ENCODE results near the gene PCDH18.

Gene PCDH18, protein sequence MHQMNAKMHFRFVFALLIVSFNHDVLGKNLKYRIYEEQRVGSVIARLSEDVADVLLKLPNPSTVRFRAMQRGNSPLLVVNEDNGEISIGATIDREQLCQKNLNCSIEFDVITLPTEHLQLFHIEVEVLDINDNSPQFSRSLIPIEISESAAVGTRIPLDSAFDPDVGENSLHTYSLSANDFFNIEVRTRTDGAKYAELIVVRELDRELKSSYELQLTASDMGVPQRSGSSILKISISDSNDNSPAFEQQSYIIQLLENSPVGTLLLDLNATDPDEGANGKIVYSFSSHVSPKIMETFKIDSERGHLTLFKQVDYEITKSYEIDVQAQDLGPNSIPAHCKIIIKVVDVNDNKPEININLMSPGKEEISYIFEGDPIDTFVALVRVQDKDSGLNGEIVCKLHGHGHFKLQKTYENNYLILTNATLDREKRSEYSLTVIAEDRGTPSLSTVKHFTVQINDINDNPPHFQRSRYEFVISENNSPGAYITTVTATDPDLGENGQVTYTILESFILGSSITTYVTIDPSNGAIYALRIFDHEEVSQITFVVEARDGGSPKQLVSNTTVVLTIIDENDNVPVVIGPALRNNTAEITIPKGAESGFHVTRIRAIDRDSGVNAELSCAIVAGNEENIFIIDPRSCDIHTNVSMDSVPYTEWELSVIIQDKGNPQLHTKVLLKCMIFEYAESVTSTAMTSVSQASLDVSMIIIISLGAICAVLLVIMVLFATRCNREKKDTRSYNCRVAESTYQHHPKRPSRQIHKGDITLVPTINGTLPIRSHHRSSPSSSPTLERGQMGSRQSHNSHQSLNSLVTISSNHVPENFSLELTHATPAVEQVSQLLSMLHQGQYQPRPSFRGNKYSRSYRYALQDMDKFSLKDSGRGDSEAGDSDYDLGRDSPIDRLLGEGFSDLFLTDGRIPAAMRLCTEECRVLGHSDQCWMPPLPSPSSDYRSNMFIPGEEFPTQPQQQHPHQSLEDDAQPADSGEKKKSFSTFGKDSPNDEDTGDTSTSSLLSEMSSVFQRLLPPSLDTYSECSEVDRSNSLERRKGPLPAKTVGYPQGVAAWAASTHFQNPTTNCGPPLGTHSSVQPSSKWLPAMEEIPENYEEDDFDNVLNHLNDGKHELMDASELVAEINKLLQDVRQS

DNA sequence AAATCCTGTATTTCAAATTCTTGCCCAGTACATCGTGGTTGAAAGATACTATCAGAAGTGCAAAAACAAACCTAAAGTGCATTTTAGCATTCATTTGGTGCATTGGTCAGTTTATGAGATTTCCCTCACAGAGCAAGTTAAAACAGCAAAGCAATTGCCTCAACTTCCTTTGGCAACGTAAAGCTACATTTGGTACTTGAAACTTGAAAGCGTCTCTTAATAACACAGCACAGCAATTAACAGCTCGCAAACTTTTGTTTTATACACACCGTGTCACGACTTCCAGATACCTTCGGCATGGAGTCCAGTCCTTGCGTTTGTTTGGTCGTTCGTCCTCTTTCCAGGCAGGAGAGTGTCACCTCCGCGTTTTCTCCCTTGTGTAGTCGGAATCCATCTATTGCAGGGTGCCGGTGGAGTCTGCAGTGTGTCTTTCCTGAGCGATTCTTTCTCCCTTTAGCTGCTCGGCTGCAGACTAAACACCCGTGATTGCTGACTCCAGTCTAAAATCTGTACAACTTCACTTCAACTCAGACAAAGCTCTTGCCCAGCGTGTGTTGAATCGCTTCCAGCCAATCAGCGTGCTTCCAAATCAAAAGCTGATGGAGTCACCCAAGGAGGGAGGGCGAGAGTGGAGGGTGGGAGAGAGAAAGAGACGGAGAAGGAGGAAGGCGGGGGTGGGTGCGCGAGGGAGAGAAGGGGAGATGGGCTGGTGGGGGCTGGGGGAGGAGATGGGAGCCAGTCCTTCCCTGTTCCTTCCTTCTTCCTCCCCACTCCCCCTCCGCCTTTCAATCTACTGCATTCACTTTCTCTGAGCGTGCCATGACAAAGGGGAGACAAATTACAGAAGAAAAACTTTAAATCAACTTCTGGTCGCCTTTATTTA lies at the start of gene PCDH18:
PCDH18 (minus strand) TSS at position 509 of the 883 bp plus-strand sequence; CDS start at position 103, 406 bp downstream.
- peak within 1 kb of the TSS; percentile 87 for H3K4me3 ChIP-seq (ENCODE audit: low read depth, low read length)

DNA sequence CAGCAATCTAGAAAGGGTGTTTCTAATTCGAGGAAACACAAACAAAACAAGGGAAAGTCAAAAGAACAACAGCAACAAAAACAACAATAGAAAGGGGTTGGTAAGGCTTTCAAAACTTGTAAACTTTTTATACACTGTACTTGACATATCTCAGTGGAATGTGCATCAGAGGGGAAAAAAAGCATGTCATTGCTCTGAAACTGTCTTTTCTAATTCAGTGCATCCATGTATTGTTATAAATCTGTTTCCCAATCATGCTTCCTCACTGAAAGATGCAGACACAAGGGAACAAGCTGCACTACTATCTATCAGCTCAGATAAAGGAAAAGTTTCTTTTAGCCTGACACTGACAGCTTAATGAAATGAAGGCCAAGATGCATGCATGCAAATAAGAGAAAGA lies 44.2 kb upstream of the PCDH18 start:
- Histone ChIP-seq H3K4me1 (ENCODE audit: control insufficient read depth, insufficient read depth, low read length) (no peaks in the 10 kb centered on the region), H3K36me3 (ENCODE audit: control insufficient read depth, insufficient read depth, low read length) (no peaks in the 10 kb centered on the region), H3K4me3 (ENCODE audit: low read depth, low read length) (no peak overlapping the region), H3K9ac (ENCODE audit: low read depth, low read length) (no peak overlapping the region), H3K9me3 (ENCODE audit: control insufficient read depth, insufficient read depth, low read length) (no peaks in the 10 kb centered on the region), H3K27me3 (ENCODE audit: control insufficient read depth, insufficient read depth, low read length) (no peaks in the 10 kb centered on the region)

More for the DNA sequence above, at the start of gene PCDH18:
- no peaks in the 10 kb centered on the region for H3K27me3 ChIP-seq (ENCODE audit: control insufficient read depth, insufficient read depth, low read length)
- H3K9me3 ChIP-seq (ENCODE audit: control insufficient read depth, insufficient read depth, low read length), result no peaks in the 10 kb centered on the region
- H3K4me1 ChIP-seq (ENCODE audit: control insufficient read depth, insufficient read depth, low read length), result peaks cover 36% of the 10 kb centered on the region
- H3K9ac ChIP-seq (ENCODE audit: low read depth, low read length), result peak within 1 kb of the TSS; percentile 58
- H3K36me3 ChIP-seq (ENCODE audit: control insufficient read depth, insufficient read depth, low read length), result peaks cover 10% of the 10 kb centered on the region

DNA sequence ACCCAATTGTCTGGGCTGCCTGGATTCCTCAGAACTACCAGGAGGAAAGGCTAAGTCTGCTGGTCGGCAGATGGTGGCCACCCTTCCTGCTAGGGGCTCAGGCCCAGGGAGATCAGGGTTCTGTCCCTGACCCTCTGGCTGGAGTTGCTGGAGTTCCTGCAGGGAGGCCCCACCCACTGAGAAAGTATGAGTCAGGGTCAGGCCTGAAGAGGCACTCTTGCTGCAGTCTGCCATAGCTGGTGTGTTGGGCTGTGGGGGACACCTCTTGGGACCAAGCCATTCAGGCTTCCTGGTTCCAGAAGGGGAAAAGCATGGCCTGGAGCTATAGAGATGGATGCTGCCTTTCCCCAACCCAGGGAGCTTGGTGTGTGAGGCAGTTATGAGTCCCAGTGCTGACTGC lies 40.4 kb upstream of the PCDH18 start:
- no peaks in the 10 kb centered on the region for H3K27me3 ChIP-seq (ENCODE audit: control insufficient read depth, insufficient read depth, low read length)
- H3K4me3 ChIP-seq (ENCODE audit: low read depth, low read length), result no peak overlapping the region
- no peaks in the 10 kb centered on the region for H3K4me1 ChIP-seq (ENCODE audit: control insufficient read depth, insufficient read depth, low read length)
- H3K9ac ChIP-seq (ENCODE audit: low read depth, low read length), result no peak overlapping the region
- no peaks in the 10 kb centered on the region for H3K9me3 ChIP-seq (ENCODE audit: control insufficient read depth, insufficient read depth, low read length)
- H3K36me3 ChIP-seq (ENCODE audit: control insufficient read depth, insufficient read depth, low read length), result no peaks in the 10 kb centered on the region

DNA sequence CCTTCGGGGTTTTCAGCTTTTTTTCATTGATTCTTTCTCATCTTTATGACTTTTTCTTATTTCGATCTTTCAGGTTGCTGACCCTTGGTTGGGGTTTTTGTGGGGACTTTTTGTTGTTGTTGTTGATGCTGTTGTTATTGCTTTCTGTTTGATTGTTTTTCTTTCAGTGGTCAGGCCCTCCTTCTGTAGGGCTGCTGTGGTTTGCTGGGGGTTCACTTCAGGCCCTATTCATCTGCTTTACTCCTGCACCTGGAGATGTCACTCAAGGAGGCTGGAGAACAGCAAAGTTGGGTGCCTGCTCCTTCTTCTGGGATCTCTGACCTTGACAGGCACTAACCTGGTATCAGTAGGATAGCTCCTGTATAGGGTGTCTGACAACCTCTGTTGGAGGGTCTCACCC lies 39.9 kb upstream of the PCDH18 start:
- Histone ChIP-seq H3K4me3 (ENCODE audit: low read depth, low read length) (no peak overlapping the region), H3K36me3 (ENCODE audit: control insufficient read depth, insufficient read depth, low read length) (no peaks in the 10 kb centered on the region), H3K4me1 (ENCODE audit: control insufficient read depth, insufficient read depth, low read length) (no peaks in the 10 kb centered on the region), H3K27me3 (ENCODE audit: control insufficient read depth, insufficient read depth, low read length) (no peaks in the 10 kb centered on the region), H3K9me3 (ENCODE audit: control insufficient read depth, insufficient read depth, low read length) (no peaks in the 10 kb centered on the region), H3K9ac (ENCODE audit: low read depth, low read length) (no peak overlapping the region)

DNA sequence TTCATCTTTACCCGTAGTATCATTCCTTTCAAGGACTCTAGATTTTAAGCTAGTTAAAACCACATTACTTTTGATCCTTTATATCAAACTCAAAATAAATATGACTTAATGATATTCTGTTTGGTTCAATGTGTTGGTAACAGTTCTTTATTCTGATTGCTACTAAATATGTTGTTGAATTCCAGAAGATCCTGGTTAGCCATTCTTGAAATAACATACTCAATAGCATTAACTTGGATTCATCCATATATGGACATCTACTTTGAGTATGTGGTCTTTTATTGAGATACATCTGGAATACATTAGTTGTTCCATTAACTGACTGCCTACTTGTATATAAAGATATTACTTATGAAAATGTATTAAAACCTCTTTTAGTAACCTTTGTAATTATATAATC lies 27.5 kb upstream of the PCDH18 start:
- no peaks in the 10 kb centered on the region for H3K9me3 ChIP-seq (ENCODE audit: control insufficient read depth, insufficient read depth, low read length)
- no peaks in the 10 kb centered on the region for H3K4me1 ChIP-seq (ENCODE audit: control insufficient read depth, insufficient read depth, low read length)
- H3K9ac ChIP-seq (ENCODE audit: low read depth, low read length), result no peak overlapping the region
- no peak overlapping the region for H3K4me3 ChIP-seq (ENCODE audit: low read depth, low read length)
- H3K36me3 ChIP-seq (ENCODE audit: control insufficient read depth, insufficient read depth, low read length), result no peaks in the 10 kb centered on the region
- no peaks in the 10 kb centered on the region for H3K27me3 ChIP-seq (ENCODE audit: control insufficient read depth, insufficient read depth, low read length)

DNA sequence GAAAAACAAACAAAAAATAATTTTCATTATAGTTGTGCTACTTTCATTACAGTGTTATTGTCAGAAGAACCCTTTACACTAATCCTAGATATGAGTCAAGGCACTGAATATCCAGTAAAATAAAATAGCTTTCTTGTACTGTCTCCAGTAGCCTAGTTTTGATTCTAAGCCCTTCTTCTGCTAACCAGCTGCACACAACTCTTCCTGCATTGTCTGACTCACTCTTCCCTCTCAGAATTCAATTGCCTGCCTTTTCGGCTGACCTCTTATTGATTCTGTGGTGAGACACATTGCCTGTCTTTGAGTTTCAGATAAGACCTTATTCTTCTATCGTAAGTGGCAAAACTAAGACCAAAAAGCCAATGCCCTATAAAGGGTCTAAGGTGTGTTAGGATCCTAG lies 26.7 kb upstream of the PCDH18 start:
- Histone ChIP-seq H3K36me3 (ENCODE audit: control insufficient read depth, insufficient read depth, low read length) (no peaks in the 10 kb centered on the region), H3K9ac (ENCODE audit: low read depth, low read length) (no peak overlapping the region), H3K9me3 (ENCODE audit: control insufficient read depth, insufficient read depth, low read length) (no peaks in the 10 kb centered on the region), H3K27me3 (ENCODE audit: control insufficient read depth, insufficient read depth, low read length) (no peaks in the 10 kb centered on the region), H3K4me3 (ENCODE audit: low read depth, low read length) (no peak overlapping the region), H3K4me1 (ENCODE audit: control insufficient read depth, insufficient read depth, low read length) (no peaks in the 10 kb centered on the region)

DNA sequence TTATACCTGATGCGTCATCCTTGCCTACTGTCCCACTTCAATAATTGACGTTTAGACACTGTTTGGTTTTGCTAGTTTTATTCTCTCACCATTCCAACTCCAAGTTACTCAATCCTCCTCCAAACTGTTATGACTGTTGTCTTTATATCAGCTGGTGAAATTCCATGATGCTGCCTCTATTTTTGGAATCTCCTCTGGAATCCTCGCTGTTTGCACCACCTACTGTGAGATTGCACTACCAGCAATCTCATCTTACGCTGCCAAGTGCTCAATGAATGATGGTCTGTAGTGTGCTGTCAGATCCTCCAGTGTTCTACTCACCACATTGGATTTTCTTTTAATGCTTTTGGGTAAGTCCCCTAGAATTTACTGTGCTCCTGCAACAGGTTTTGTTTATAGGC lies 13.2 kb upstream of the PCDH18 start:
- Histone ChIP-seq H3K9me3 (ENCODE audit: control insufficient read depth, insufficient read depth, low read length) (no peaks in the 10 kb centered on the region), H3K4me3 (ENCODE audit: low read depth, low read length) (no peak overlapping the region), H3K27me3 (ENCODE audit: control insufficient read depth, insufficient read depth, low read length) (no peaks in the 10 kb centered on the region), H3K36me3 (ENCODE audit: control insufficient read depth, insufficient read depth, low read length) (no peaks in the 10 kb centered on the region), H3K9ac (ENCODE audit: low read depth, low read length) (no peak overlapping the region), H3K4me1 (ENCODE audit: control insufficient read depth, insufficient read depth, low read length) (peaks cover 43% of the 10 kb centered on the region)

DNA sequence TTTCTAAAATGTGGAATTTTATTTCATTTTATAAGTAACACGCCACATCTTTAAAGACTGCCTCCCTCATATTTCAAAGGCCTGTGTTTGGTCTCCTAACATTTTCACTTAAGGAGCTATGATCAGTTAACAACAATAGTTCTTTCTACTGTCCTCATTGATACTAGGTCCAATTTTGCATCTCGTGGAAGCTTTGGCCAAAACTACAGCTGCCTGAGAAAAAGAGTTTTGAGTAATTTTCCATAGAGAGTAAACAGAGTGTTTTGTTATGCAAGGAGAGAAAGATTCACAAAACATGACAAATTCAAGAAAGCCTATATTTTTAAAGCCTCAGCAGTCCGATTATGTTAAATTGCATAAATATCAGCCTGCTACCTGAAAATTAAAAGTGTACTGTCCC lies 11.4 kb upstream of the PCDH18 start:
- no peaks in the 10 kb centered on the region for H3K9me3 ChIP-seq (ENCODE audit: control insufficient read depth, insufficient read depth, low read length)
- H3K4me3 ChIP-seq (ENCODE audit: low read depth, low read length), result no peak overlapping the region
- no peaks in the 10 kb centered on the region for H3K27me3 ChIP-seq (ENCODE audit: control insufficient read depth, insufficient read depth, low read length)
- peaks cover 43% of the 10 kb centered on the region for H3K4me1 ChIP-seq (ENCODE audit: control insufficient read depth, insufficient read depth, low read length)
- H3K36me3 ChIP-seq (ENCODE audit: control insufficient read depth, insufficient read depth, low read length), result no peaks in the 10 kb centered on the region
- H3K9ac ChIP-seq (ENCODE audit: low read depth, low read length), result no peak overlapping the region

DNA sequence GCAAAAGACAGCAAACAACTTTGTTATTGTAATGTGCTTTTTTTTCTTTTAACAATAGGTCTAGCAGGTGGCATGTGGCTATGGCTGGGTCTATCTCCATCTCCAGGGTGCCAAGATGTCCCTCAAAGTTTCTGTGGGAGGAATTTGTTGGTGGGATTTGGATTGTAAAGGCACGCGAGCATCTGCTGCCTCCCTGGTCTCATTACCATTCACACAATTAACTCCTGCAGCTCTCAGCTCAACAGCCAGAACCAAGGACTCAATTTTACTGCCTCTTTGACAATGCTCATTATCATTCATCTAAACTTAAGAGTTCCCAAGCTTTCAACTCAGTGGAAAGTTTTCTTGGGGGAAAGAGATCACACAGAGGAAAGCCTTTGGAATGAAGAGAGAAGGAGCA lies 10.9 kb upstream of the PCDH18 start:
- peaks cover 43% of the 10 kb centered on the region for H3K4me1 ChIP-seq (ENCODE audit: control insufficient read depth, insufficient read depth, low read length)
- no peaks in the 10 kb centered on the region for H3K36me3 ChIP-seq (ENCODE audit: control insufficient read depth, insufficient read depth, low read length)
- no peak overlapping the region for H3K4me3 ChIP-seq (ENCODE audit: low read depth, low read length)
- H3K27me3 ChIP-seq (ENCODE audit: control insufficient read depth, insufficient read depth, low read length), result no peaks in the 10 kb centered on the region
- H3K9ac ChIP-seq (ENCODE audit: low read depth, low read length), result no peak overlapping the region
- H3K9me3 ChIP-seq (ENCODE audit: control insufficient read depth, insufficient read depth, low read length), result no peaks in the 10 kb centered on the region

DNA sequence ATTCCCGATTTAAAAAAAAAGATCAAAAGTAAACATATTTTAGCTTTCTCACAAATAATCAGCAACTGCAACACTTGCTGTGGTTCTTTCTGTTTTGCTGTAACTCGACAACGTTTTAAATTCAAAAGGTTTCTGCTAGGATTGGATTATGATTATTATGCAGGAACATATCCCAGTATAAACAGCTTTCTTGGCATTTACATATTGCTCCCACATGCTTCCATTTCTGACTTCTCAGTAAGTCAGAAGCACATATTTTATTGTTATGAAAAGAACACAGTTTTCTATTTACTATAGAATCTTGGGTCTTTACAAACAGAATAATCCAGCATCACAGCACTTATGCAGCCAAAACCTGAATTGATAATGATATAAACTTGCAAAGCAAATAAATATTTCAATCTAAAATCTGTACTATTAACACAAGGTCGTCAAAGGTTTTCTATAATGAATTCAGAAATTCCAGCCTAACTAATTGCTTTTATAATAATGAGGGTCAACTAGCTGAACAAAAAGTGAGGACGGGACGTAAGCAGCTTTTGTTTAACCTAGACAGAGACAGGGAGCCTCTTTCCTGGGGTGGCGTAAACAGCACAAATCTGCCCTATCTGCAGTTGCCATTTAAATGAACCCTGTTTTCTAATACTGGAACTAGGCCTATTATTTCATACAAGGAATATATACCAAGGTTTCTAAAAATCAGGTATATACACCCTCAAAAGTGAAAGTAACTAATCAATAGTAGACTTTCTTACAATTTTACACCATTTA lies 9.8 kb upstream of the PCDH18 start:
- Histone ChIP-seq H3K4me3 (ENCODE audit: low read depth, low read length) (no peak overlapping the region), H3K9ac (ENCODE audit: low read depth, low read length) (no peak overlapping the region), H3K27me3 (ENCODE audit: control insufficient read depth, insufficient read depth, low read length) (no peaks in the 10 kb centered on the region), H3K9me3 (ENCODE audit: control insufficient read depth, insufficient read depth, low read length) (no peaks in the 10 kb centered on the region), H3K4me1 (ENCODE audit: control insufficient read depth, insufficient read depth, low read length) (peaks cover 45% of the 10 kb centered on the region), H3K36me3 (ENCODE audit: control insufficient read depth, insufficient read depth, low read length) (no peaks in the 10 kb centered on the region)

Data from iPS-15b (cell line).